H9 (cell line): ENCODE data around the gene RABGAP1L. TPM values are rescaled to one million over a fixed set of nuclear protein-coding genes. Genes with fewer than 3 reads are reported as not detected.

ENCODE experiments used
- DNase-seq: peaks from one replicate; pipeline ENCODE4 v3.0.0-alpha.2; 2017
- H2AFZ ChIP-seq: one replicate; pipeline ENCODE4 v1.6.1; 2013; ENCODE audit warnings: mild to moderate bottlenecking, low read length, control low read depth, moderate library complexity
- H2AK5ac ChIP-seq: 2 replicates; pipeline ENCODE4 v1.6.1; 2013; ENCODE audit warnings: low read length, control low read depth, mixed read lengths; ENCODE audit not compliant: insufficient read length
- H2BK120ac ChIP-seq: one replicate; pipeline ENCODE4 v1.6.1; 2013; ENCODE audit warnings: low read depth, mild to moderate bottlenecking, low read length, control low read depth, inconsistent platforms; ENCODE audit not compliant: poor library complexity, severe bottlenecking
- H2BK12ac ChIP-seq: 2 replicates; pipeline ENCODE4 v1.6.1; 2013; ENCODE audit warnings: low read length, control low read depth, mixed read lengths, low read depth; ENCODE audit not compliant: insufficient read length
- H2BK15ac ChIP-seq: 2 replicates; pipeline ENCODE4 v1.6.1; 2013; ENCODE audit warnings: low read depth, low read length, control low read depth
- H2BK20ac ChIP-seq: one replicate; pipeline ENCODE4 v1.6.1; 2013; ENCODE audit warnings: low read depth, mild to moderate bottlenecking, low read length, control low read depth, inconsistent platforms; ENCODE audit not compliant: poor library complexity, severe bottlenecking
- H2BK5ac ChIP-seq: 2 replicates; pipeline ENCODE4 v1.6.1; 2013; ENCODE audit warnings: low read length, control low read depth, mixed read lengths; ENCODE audit not compliant: insufficient read length
- H3K14ac ChIP-seq: 2 replicates; pipeline ENCODE4 v1.6.1; 2013; ENCODE audit warnings: low read length, control low read depth; ENCODE audit not compliant: insufficient read depth
- H3K18ac ChIP-seq: 2 replicates; pipeline ENCODE4 v1.6.1; 2013; ENCODE audit warnings: low read depth, mild to moderate bottlenecking, mixed read lengths, low read length, control low read depth; ENCODE audit not compliant: insufficient read length
- H3K23ac ChIP-seq: 2 replicates; pipeline ENCODE4 v1.6.1; 2013; ENCODE audit warnings: low read length, control low read depth, mixed read lengths, low read depth; ENCODE audit not compliant: insufficient read length
- H3K23me2 ChIP-seq: 2 replicates; pipeline ENCODE4 v1.6.1; 2013; ENCODE audit warnings: low read depth, mild to moderate bottlenecking, mixed read lengths, low read length, control low read depth; ENCODE audit not compliant: insufficient read length, poor library complexity, severe bottlenecking
- H3K27ac ChIP-seq: 2 replicates; pipeline ENCODE4 v1.5.1; 2013; ENCODE audit warnings: low read length, control low read depth, mixed read lengths, low read depth; ENCODE audit not compliant: insufficient read length
- H3K27me3 ChIP-seq: 2 replicates; pipeline ENCODE4 v1.6.1; 2013; ENCODE audit warnings: low read length, control low read depth, inconsistent platforms; ENCODE audit not compliant: insufficient read depth
- H3K4ac ChIP-seq: 2 replicates; pipeline ENCODE4 v1.6.1; 2013; ENCODE audit warnings: low read depth, mild to moderate bottlenecking, control low read depth, inconsistent platforms, low read length, moderate library complexity
- H3K4me1 ChIP-seq: 2 replicates; pipeline ENCODE4 v1.6.1; 2013; ENCODE audit warnings: low read length, control low read depth, inconsistent platforms; ENCODE audit not compliant: insufficient read depth
- H3K4me2 ChIP-seq: 2 replicates; pipeline ENCODE4 v1.6.1; 2013; ENCODE audit warnings: low read length, control low read depth, mixed read lengths; ENCODE audit not compliant: insufficient read length, insufficient read depth
- H3K56ac ChIP-seq: 2 replicates; pipeline ENCODE4 v1.6.1; 2013; ENCODE audit warnings: low read depth, mild to moderate bottlenecking, mixed read lengths, low read length, control low read depth; ENCODE audit not compliant: insufficient read length
- H3K79me1 ChIP-seq: 2 replicates; pipeline ENCODE4 v1.6.1; 2013; ENCODE audit warnings: low read depth, mild to moderate bottlenecking, moderate library complexity, low read length, control low read depth, inconsistent platforms; ENCODE audit not compliant: insufficient read depth, poor library complexity, severe bottlenecking
- H3K79me2 ChIP-seq: 2 replicates; pipeline ENCODE4 v1.6.1; 2013; ENCODE audit warnings: low read length, control low read depth, inconsistent platforms; ENCODE audit not compliant: insufficient read depth
- H3K9ac ChIP-seq: 2 replicates; pipeline ENCODE4 v1.6.1; 2013; ENCODE audit warnings: low read length, control low read depth, mixed read lengths; ENCODE audit not compliant: insufficient read length; ENCODE audit errors: extremely low read depth
- H3K9me3 ChIP-seq: one replicate; pipeline ENCODE4 v1.6.1; 2013; ENCODE audit warnings: low read depth, low read length, inconsistent platforms; ENCODE audit not compliant: control insufficient read depth
- H3T11ph ChIP-seq: one replicate; pipeline ENCODE4 v1.6.1; 2013; ENCODE audit warnings: mild to moderate bottlenecking, low read length, control low read depth, inconsistent platforms
- H4K20me1 ChIP-seq: one replicate; pipeline ENCODE4 v1.6.1; 2013; ENCODE audit not compliant: control insufficient read depth, insufficient read length, insufficient read depth
- H4K5ac ChIP-seq: 2 replicates; pipeline ENCODE4 v1.6.1; 2013; ENCODE audit warnings: low read depth, mild to moderate bottlenecking, mixed read lengths, low read length, control low read depth; ENCODE audit not compliant: insufficient read length
- H4K8ac ChIP-seq: replicated peaks from 2 replicates; pipeline ENCODE4 v1.6.1; 2013; ENCODE audit warnings: low read length, control low read depth, mixed read lengths, low read depth; ENCODE audit not compliant: insufficient read length
- H4K91ac ChIP-seq: 2 replicates; pipeline ENCODE4 v1.6.1; 2013; ENCODE audit warnings: low read depth, mild to moderate bottlenecking, moderate library complexity, mixed read lengths, low read length, control low read depth; ENCODE audit not compliant: insufficient read length
- H3K27ac Mint-ChIP-seq, 3 experiments: 2 replicates in 2 of 3; 3 replicates in 1 of 3; pipeline ENCODE4 v1.8.0; 2020 to 2021; ENCODE audit warnings: mixed read lengths in 3 of 3, mild to moderate bottlenecking in 1 of 3, moderate library complexity in 1 of 3
- H3K27me3 Mint-ChIP-seq: 2 replicates; pipeline ENCODE4 v1.8.0; 2021; ENCODE audit warnings: low read depth, mild to moderate bottlenecking, moderate library complexity, mixed read lengths
- H3K36me3 Mint-ChIP-seq, 3 experiments: 2 replicates in 2 of 3; 3 replicates in 1 of 3; pipeline ENCODE4 v1.8.0; 2020 to 2021; ENCODE audit warnings: low read depth in 3 of 3, mixed read lengths in 3 of 3; ENCODE audit not compliant: insufficient read depth in 1 of 3
- H3K4me1 Mint-ChIP-seq, 2 experiments: 2 replicates each; pipeline ENCODE4 v1.8.0; 2020; ENCODE audit warnings: mixed read lengths in 2 of 2
- H3K4me3 Mint-ChIP-seq, 2 experiments: 2 replicates in 1 of 2; 3 replicates in 1 of 2; pipeline ENCODE4 v1.8.0; 2020 to 2021; ENCODE audit warnings: mild to moderate bottlenecking in 2 of 2, mixed read lengths in 2 of 2, moderate library complexity in 1 of 2
- H3K9me3 Mint-ChIP-seq, 2 experiments: 2 replicates in 1 of 2; 3 replicates in 1 of 2; pipeline ENCODE4 v1.8.0; 2020; ENCODE audit warnings: mild to moderate bottlenecking in 2 of 2, mixed read lengths in 2 of 2, moderate library complexity in 1 of 2
- CTCF ChIP-seq: fragments of 200-600 bp; sonication (generic); conservative IDR thresholded peaks from 3 replicates; pipeline ENCODE4 v1.8.0; 2021; ENCODE audit warnings: antibody characterized with exemption, mild to moderate bottlenecking
- WGBS: extraction: QIAGEN DNeasy Blood & Tissue Kit; methylation state at CpG from one replicate; pipeline ENCODE4 v1.1.7; 2013; ENCODE audit warnings: missing lambda C conversion rate, low lambda C conversion rate, mixed read lengths; ENCODE audit not compliant: insufficient read length; ENCODE audit errors: extremely low coverage; 5-methylcytosine and 5-hydroxymethylcytosine counted together
- total RNA-seq: library from RNA; stranded (reverse); gene quantifications from 2 replicates; pipeline ENCODE4 v1.2.1, GENCODE V29; 2021

Gene RABGAP1L
- total RNA-seq, 1 experiment from 2014 or later = 147 TPM

GRCh38 chr1:174399211-174399610, 239.9 kb downstream of the RABGAP1L start:
- Mint-ChIP-seq H3K4me1 (no peaks in the 10 kb centered on the region), H3K9me3 (no peaks in the 10 kb centered on the region), H3K4me3 (no peak overlapping the region), H3K27me3 (no peaks in the 10 kb centered on the region), H3K27ac (no peak overlapping the region), H3K36me3 (no peaks in the 10 kb centered on the region)
- no peaks in the 10 kb centered on the region for H3K4me1 ChIP-seq
- no peak overlapping the region for H4K5ac ChIP-seq
- no peak overlapping the region for H3T11ph ChIP-seq
- H2AFZ ChIP-seq = no peak overlapping the region
- H2BK15ac ChIP-seq = no peak overlapping the region
- H4K20me1 ChIP-seq = no peaks in the 10 kb centered on the region
- H3K56ac ChIP-seq = no peak overlapping the region
- no peaks in the 10 kb centered on the region for H3K79me1 ChIP-seq
- TF ChIP-seq CTCF = no peak
- no peaks in the 10 kb centered on the region for H3K23me2 ChIP-seq
- H2BK20ac ChIP-seq = no peak overlapping the region
- no peaks in the 10 kb centered on the region for H3K27me3 ChIP-seq
- no peak overlapping the region for H3K4ac ChIP-seq
- H3K23ac ChIP-seq = no peak overlapping the region
- no peak overlapping the region for H4K91ac ChIP-seq
- no peak overlapping the region for H3K18ac ChIP-seq
- no peak overlapping the region for H2BK120ac ChIP-seq
- H3K79me2 ChIP-seq = no peaks in the 10 kb centered on the region
- no peaks in the 10 kb centered on the region for H3K9me3 ChIP-seq
- H2BK12ac ChIP-seq = no peak overlapping the region
- H3K4me2 ChIP-seq = no peak overlapping the region
- no peak overlapping the region for H4K8ac ChIP-seq
- no peak overlapping the region for H3K14ac ChIP-seq
- no peak overlapping the region for H3K27ac ChIP-seq
- H2AK5ac ChIP-seq = no peak overlapping the region
- no peak overlapping the region for H3K9ac ChIP-seq
- WGBS = no CpG with 5 or more reads among the region's 1 CpG
- no peak for DNase-seq
- H2BK5ac ChIP-seq = no peak overlapping the region
